ENCODE measurements around the gene HEXA.

DNA sequence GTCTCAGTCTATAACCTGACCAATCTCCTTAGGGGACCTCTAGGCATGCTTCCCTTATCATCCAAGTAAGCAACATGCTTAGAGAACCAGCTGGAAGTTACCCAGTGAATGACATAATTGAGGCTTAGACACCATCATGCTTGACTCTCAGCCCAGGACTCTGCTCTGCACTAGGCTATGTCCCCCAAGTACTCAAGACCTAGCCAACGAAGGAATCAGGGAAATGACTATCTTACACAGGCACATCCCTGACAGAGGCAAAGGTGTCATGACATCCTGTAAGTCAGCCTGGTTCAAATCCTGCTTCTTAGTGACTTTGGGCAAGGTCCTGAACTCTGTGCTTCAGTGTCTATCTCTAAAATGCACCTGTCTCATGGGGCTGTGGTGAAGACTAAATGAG, 31.2 kb downstream of the HEXA start:
- no peak for TF ChIP-seq POLR2A (IDR thresholded peaks at IDR 0.05)
- TF ChIP-seq POLR2AphosphoS5 (IDR thresholded peaks at IDR 0.05): no peak

Data from stomach (tissue), 4 donors.